Measurements from ENCODE around the gene RARRES2. TPM values are rescaled to one million over a fixed set of nuclear protein-coding genes. Genes with fewer than 3 reads are reported as not detected.

RARRES2 gene
- total RNA-seq, 2 experiments from 2014 or later, result not detected

GRCh38 chr7:150363370-150363769 is 21.9 kb upstream of the RARRES2 start:
- no peaks in the 10 kb centered on the region for H3K9me3 ChIP-seq (ENCODE audit: low read length)
- no peak for DNase-seq (ENCODE audit: low spot score)
- ChIA-PET POLR2A (interaction anchor here (1.2 kb wide), 1 partner anchor 44 kb away, joined by 4 read pairs; no protein-coding TSS in a partner anchor), CTCF (ENCODE audit: unreplicated experiment) (no interaction called here)
- H2AFZ ChIP-seq (ENCODE audit: low read length), result no peak overlapping the region
- H3K4me1 ChIP-seq (ENCODE audit: insufficient read depth, low read length, poor library complexity, severe bottlenecking), result peaks cover 43% of the 10 kb centered on the region
- H3K4me2 ChIP-seq (ENCODE audit: low read length), result peak overlapping the region; percentile 53
- no peaks in the 10 kb centered on the region for H3K9me2 ChIP-seq (ENCODE audit: insufficient read depth, low read length)
- no peaks in the 10 kb centered on the region for H3K79me2 ChIP-seq (ENCODE audit: insufficient read depth, low read depth, low read length)
- H3K4me3 ChIP-seq (ENCODE audit: low read depth, low read length, poor library complexity, severe bottlenecking), result no peak overlapping the region
- intact Hi-C loops (cut with micrococcal nuclease; ENCODE audit: unreplicated experiment), result loop anchor here (10.0 kb wide), 1 partner anchor 531 kb away; no protein-coding TSS in a partner anchor
- no peaks in the 10 kb centered on the region for H4K20me1 ChIP-seq (ENCODE audit: insufficient read depth, low read length)
- no peak overlapping the region for H3K27ac ChIP-seq (ENCODE audit: low read depth, low read length, poor library complexity, severe bottlenecking)
- no TSS peak for BruUV-seq (replicated peaks)
- TF ChIP-seq CTCF (conservative IDR thresholded peaks at IDR 0.05; ENCODE audit: low read length) (no peak), EZH2phosphoT487 (IDR thresholded peaks at IDR 0.05; ENCODE audit: borderline replicate concordance, low read depth, low read length) (no peak)
- H3K36me3 ChIP-seq (ENCODE audit: insufficient read depth, low read length), result no peaks in the 10 kb centered on the region

- intact Hi-C loops (cut with micrococcal nuclease; ENCODE audit: unreplicated experiment), result loop anchor here (10.0 kb wide), 1 partner anchor 533 kb away; no protein-coding TSS in a partner anchor
- DNase-seq (ENCODE audit: low spot score), result no peak
- TF ChIP-seq CTCF (conservative IDR thresholded peaks at IDR 0.05; ENCODE audit: low read length), result no peak
- no peak for TF ChIP-seq EZH2phosphoT487 (IDR thresholded peaks at IDR 0.05; ENCODE audit: borderline replicate concordance, low read depth, low read length)
- Histone ChIP-seq H3K9me3 (ENCODE audit: low read length) (no peaks in the 10 kb centered on the region), H3K27ac (ENCODE audit: low read depth, low read length, poor library complexity, severe bottlenecking) (no peak overlapping the region), H3K79me2 (ENCODE audit: insufficient read depth, low read depth, low read length) (no peaks in the 10 kb centered on the region), H3K4me1 (ENCODE audit: insufficient read depth, low read length, poor library complexity, severe bottlenecking) (peaks cover 40% of the 10 kb centered on the region), H3K4me3 (ENCODE audit: low read depth, low read length, poor library complexity, severe bottlenecking) (no peak overlapping the region), H3K9me2 (ENCODE audit: insufficient read depth, low read length) (no peaks in the 10 kb centered on the region), H3K4me2 (ENCODE audit: low read length) (no peak overlapping the region), H3K36me3 (ENCODE audit: insufficient read depth, low read length) (no peaks in the 10 kb centered on the region), H2AFZ (ENCODE audit: low read length) (no peak overlapping the region), H4K20me1 (ENCODE audit: insufficient read depth, low read length) (no peaks in the 10 kb centered on the region)
- ChIA-PET POLR2A (interaction anchor here (0.7 to 1.2 kb wide), 2 partner anchors 8 to 45 kb away, joined by 3 to 4 read pairs; no protein-coding TSS in a partner anchor), CTCF (ENCODE audit: unreplicated experiment) (interaction anchor here (0.6 kb wide), 1 partner anchor 20 kb away, joined by 10 read pairs; no protein-coding TSS in a partner anchor)
- BruUV-seq (replicated peaks), result no TSS peak
Observed at GRCh38 chr7:150361807-150362621, 20.6 kb upstream of the RARRES2 start.

GRCh38 chr7:150361402-150361801 is 20.0 kb upstream of the RARRES2 start:
- H2AFZ ChIP-seq (ENCODE audit: low read length), result no peak overlapping the region
- BruUV-seq (replicated peaks), result no TSS peak
- intact Hi-C loops (cut with micrococcal nuclease; ENCODE audit: unreplicated experiment), result loop anchor here (10.0 kb wide), 1 partner anchor 533 kb away; no protein-coding TSS in a partner anchor
- no peak overlapping the region for H3K4me3 ChIP-seq (ENCODE audit: low read depth, low read length, poor library complexity, severe bottlenecking)
- ChIA-PET POLR2A (interaction anchor here (0.7 kb wide), 1 partner anchor 8 kb away, joined by 3 read pairs; no protein-coding TSS in a partner anchor), CTCF (ENCODE audit: unreplicated experiment) (no interaction called here)
- H3K4me2 ChIP-seq (ENCODE audit: low read length), result no peak overlapping the region
- H4K20me1 ChIP-seq (ENCODE audit: insufficient read depth, low read length), result no peaks in the 10 kb centered on the region
- TF ChIP-seq CTCF (conservative IDR thresholded peaks at IDR 0.05; ENCODE audit: low read length), result no peak
- TF ChIP-seq EZH2phosphoT487 (IDR thresholded peaks at IDR 0.05; ENCODE audit: borderline replicate concordance, low read depth, low read length), result no peak
- no peaks in the 10 kb centered on the region for H3K9me3 ChIP-seq (ENCODE audit: low read length)
- no peaks in the 10 kb centered on the region for H3K79me2 ChIP-seq (ENCODE audit: insufficient read depth, low read depth, low read length)
- H3K9me2 ChIP-seq (ENCODE audit: insufficient read depth, low read length), result no peaks in the 10 kb centered on the region
- H3K27ac ChIP-seq (ENCODE audit: low read depth, low read length, poor library complexity, severe bottlenecking), result no peak overlapping the region
- DNase-seq (ENCODE audit: low spot score), result no peak
- H3K36me3 ChIP-seq (ENCODE audit: insufficient read depth, low read length), result no peaks in the 10 kb centered on the region
- H3K4me1 ChIP-seq (ENCODE audit: insufficient read depth, low read length, poor library complexity, severe bottlenecking), result peaks cover 40% of the 10 kb centered on the region

All from OCI-LY7 (cell line).